MM.1S (cell line): ENCODE measurements around the gene CDC42BPA.

ENCODE experiments used
- DNase-seq: peaks from one replicate; pipeline ENCODE4 v3.0.0-alpha.2; 2015
- H2AFZ ChIP-seq: fragments of 300-600 bp; sonication (generic); 2 replicates; pipeline ENCODE4 v1.6.0; 2016; ENCODE audit warnings: antibody characterized with exemption, low read length
- H3F3A ChIP-seq: fragments of 300-600 bp; sonication (generic); 2 replicates; pipeline ENCODE4 v1.6.1; 2016; ENCODE audit warnings: mild to moderate bottlenecking, antibody characterized with exemption, low read length, moderate library complexity, mixed read lengths; ENCODE audit not compliant: insufficient read depth
- H3K27ac ChIP-seq: fragments of 300-600 bp; sonication (generic); 2 replicates; pipeline ENCODE4 v1.5.1; 2016; ENCODE audit warnings: mild to moderate bottlenecking, low read length
- H3K27me3 ChIP-seq: fragments of 300-600 bp; sonication (generic); replicated peaks from 2 replicates; pipeline ENCODE4 v1.6.0; 2016; ENCODE audit warnings: low read length; ENCODE audit not compliant: insufficient read depth
- H3K36me3 ChIP-seq: fragments of 300-600 bp; sonication (generic); replicated peaks from 2 replicates; pipeline ENCODE4 v1.6.1; 2016; ENCODE audit warnings: mild to moderate bottlenecking, low read length, mixed read lengths; ENCODE audit not compliant: insufficient read depth
- H3K4me1 ChIP-seq: fragments of 300-600 bp; sonication (generic); 2 replicates; pipeline ENCODE4 v1.6.1; 2016; ENCODE audit warnings: low read length, mixed read lengths
- H3K4me2 ChIP-seq: fragments of 300-600 bp; sonication (generic); 2 replicates; pipeline ENCODE4 v1.6.0; 2016; ENCODE audit warnings: low read depth, low read length
- H3K4me3 ChIP-seq: fragments of 300-600 bp; sonication (generic); 2 replicates; pipeline ENCODE4 v1.5.1; 2016; ENCODE audit warnings: low read length, mixed read lengths
- H3K79me2 ChIP-seq: fragments of 300-600 bp; sonication (generic); 2 replicates; pipeline ENCODE4 v1.6.1; 2016; ENCODE audit warnings: mixed run types, low read length, mixed read lengths
- H3K9ac ChIP-seq: fragments of 300-600 bp; sonication (generic); 2 replicates; pipeline ENCODE4 v1.6.1; 2016; ENCODE audit warnings: low read length, mixed read lengths
- H3K9me2 ChIP-seq: fragments of 300-600 bp; sonication (generic); replicated peaks from 2 replicates; pipeline ENCODE4 v1.6.1; 2016; ENCODE audit warnings: mild to moderate bottlenecking, low read length, mixed read lengths; ENCODE audit not compliant: insufficient read depth
- H3K9me3 ChIP-seq: fragments of 300-600 bp; sonication (generic); replicated peaks from 2 replicates; pipeline ENCODE4 v1.6.1; 2016; ENCODE audit warnings: mild to moderate bottlenecking, low read length, mixed read lengths; ENCODE audit not compliant: insufficient read depth
- H4K20me1 ChIP-seq: fragments of 300-600 bp; sonication (generic); 2 replicates; pipeline ENCODE4 v1.6.1; 2016; ENCODE audit warnings: mild to moderate bottlenecking, low read length, moderate library complexity, mixed read lengths; ENCODE audit not compliant: insufficient read depth
- EZH2 ChIP-seq: fragments of 300-600 bp; sonication (generic); optimal IDR thresholded peaks from 2 replicates; pipeline ENCODE3; 2017; ENCODE audit warnings: low read depth, mild to moderate bottlenecking, antibody characterized with exemption, low read length, mixed read lengths
- EZH2phosphoT487 ChIP-seq: fragments of 300-600 bp; sonication (generic); IDR thresholded peaks from 2 replicates; pipeline ENCODE4 v1.6.1; 2018; ENCODE audit warnings: antibody characterized with exemption, low read length
- TF ChIP-seq, protein P1 (sequence below): fragments of 300-600 bp; sonication (generic); IDR thresholded peaks from 2 replicates; pipeline ENCODE4 v1.5.1; 2016; ENCODE audit warnings: antibody characterized with exemption, low read length, mixed read lengths

Gene CDC42BPA

GRCh38 chr1:227306689-227307088, 11.6 kb downstream of the CDC42BPA start:
- Histone ChIP-seq H3K27ac (no peak overlapping the region), H3F3A (no peaks in the 10 kb centered on the region), H4K20me1 (no peaks in the 10 kb centered on the region), H3K9me3 (no peaks in the 10 kb centered on the region), H3K4me1 (no peaks in the 10 kb centered on the region), H3K9ac (no peak overlapping the region), H2AFZ (no peak overlapping the region), H3K36me3 (no peaks in the 10 kb centered on the region), H3K9me2 (no peaks in the 10 kb centered on the region), H3K27me3 (no peaks in the 10 kb centered on the region), H3K4me2 (no peak overlapping the region), H3K79me2 (0 out of 2 replicates have a peak, but pooled peaks cover 10% of the 10 kb centered on the region), H3K4me3 (no peak overlapping the region)
- DNase-seq, result no peak
- TF ChIP-seq EZH2 (no peak), EZH2phosphoT487 (no peak)
- TF ChIP-seq, protein P1, sequence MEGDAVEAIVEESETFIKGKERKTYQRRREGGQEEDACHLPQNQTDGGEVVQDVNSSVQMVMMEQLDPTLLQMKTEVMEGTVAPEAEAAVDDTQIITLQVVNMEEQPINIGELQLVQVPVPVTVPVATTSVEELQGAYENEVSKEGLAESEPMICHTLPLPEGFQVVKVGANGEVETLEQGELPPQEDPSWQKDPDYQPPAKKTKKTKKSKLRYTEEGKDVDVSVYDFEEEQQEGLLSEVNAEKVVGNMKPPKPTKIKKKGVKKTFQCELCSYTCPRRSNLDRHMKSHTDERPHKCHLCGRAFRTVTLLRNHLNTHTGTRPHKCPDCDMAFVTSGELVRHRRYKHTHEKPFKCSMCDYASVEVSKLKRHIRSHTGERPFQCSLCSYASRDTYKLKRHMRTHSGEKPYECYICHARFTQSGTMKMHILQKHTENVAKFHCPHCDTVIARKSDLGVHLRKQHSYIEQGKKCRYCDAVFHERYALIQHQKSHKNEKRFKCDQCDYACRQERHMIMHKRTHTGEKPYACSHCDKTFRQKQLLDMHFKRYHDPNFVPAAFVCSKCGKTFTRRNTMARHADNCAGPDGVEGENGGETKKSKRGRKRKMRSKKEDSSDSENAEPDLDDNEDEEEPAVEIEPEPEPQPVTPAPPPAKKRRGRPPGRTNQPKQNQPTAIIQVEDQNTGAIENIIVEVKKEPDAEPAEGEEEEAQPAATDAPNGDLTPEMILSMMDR, result no peak

- no peaks in the 10 kb centered on the region for H4K20me1 ChIP-seq
- no peak for DNase-seq
- H3K36me3 ChIP-seq, result no peaks in the 10 kb centered on the region
- no peaks in the 10 kb centered on the region for H3K4me1 ChIP-seq
- H3K27ac ChIP-seq, result no peak overlapping the region
- H3K9me3 ChIP-seq, result no peaks in the 10 kb centered on the region
- no peak overlapping the region for H3K9ac ChIP-seq
- no peaks in the 10 kb centered on the region for H3K9me2 ChIP-seq
- H2AFZ ChIP-seq, result no peak overlapping the region
- no peak overlapping the region for H3K4me2 ChIP-seq
- TF ChIP-seq EZH2phosphoT487, result no peak
- TF ChIP-seq EZH2, result no peak
- TF ChIP-seq, protein P1, result no peak
- 0 out of 2 replicates have a peak, but pooled peaks cover 9% of the 10 kb centered on the region for H3K79me2 ChIP-seq
- no peaks in the 10 kb centered on the region for H3K27me3 ChIP-seq
- H3F3A ChIP-seq, result no peaks in the 10 kb centered on the region
- no peak overlapping the region for H3K4me3 ChIP-seq
These were observed 12.2 kb downstream of the CDC42BPA start for GRCh38 chr1:227305894-227306626.

DNA sequence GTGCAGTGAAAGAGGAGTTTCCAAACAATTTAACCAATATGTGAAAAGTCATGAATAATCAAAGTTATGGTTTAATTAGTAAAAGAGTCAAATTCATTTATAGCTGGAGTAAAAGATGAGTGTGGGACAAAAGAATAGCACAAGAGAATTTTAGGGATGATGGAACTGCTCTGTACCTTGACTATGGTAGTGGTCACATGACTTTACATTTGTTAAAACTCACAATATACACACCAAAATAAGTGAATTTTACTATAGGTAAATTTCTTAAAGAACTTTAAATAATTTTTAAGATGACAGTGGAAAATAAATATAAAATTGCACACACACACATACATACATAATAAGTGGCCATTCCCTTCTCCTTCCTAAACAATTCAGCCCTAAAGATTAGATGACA, 13.6 kb downstream of the CDC42BPA start:
- no peaks in the 10 kb centered on the region for H3F3A ChIP-seq
- H3K4me2 ChIP-seq, result no peak overlapping the region
- H3K4me3 ChIP-seq, result no peak overlapping the region

More for the DNA sequence above, 13.6 kb downstream of the CDC42BPA start:
- Histone ChIP-seq H3K4me1 (no peaks in the 10 kb centered on the region), H3K27me3 (no peaks in the 10 kb centered on the region), H3K9ac (no peak overlapping the region), H3K36me3 (no peaks in the 10 kb centered on the region), H3K27ac (no peak overlapping the region), H3K9me2 (no peaks in the 10 kb centered on the region), H3K9me3 (no peaks in the 10 kb centered on the region), H2AFZ (no peak overlapping the region), H3K79me2 (0 out of 2 replicates have a peak, but pooled peaks cover under 1% of the 10 kb centered on the region), H4K20me1 (no peaks in the 10 kb centered on the region)
- TF ChIP-seq EZH2, result no peak
- TF ChIP-seq EZH2phosphoT487, result no peak
- TF ChIP-seq, protein P1, result no peak
- no peak for DNase-seq
